PC-9 (cell line): ENCODE data around the gene VEZT. TPM values are rescaled to one million over a fixed set of nuclear protein-coding genes. Genes with fewer than 3 reads are reported as not detected.

Experiments used
- BruUV-seq: library from RNA; stranded (reverse); fragments of 400-500 nt; replicated peaks from 2 replicates; lab custom pipeline; 2021; lab: Mats Ljungman, UMichigan
- CTCF ChIA-PET: fragments of 300-600 bp; sonication (Branson Sonifier 250); formaldehyde crosslinking; loops from one replicate; lab custom pipeline; 2022; ENCODE audit warnings: antibody characterized with exemption; lab: Charles Lee
- POLR2A ChIA-PET: fragments of 300-600 bp; sonication (Branson Sonifier 250); formaldehyde crosslinking; loops from one replicate; lab custom pipeline; 2022; ENCODE audit warnings: antibody characterized with exemption; ENCODE audit not compliant: unreplicated experiment; lab: Charles Lee
- DNase-seq, 2 experiments: peaks; one replicate each; pipeline versions ENCODE4 v3.0.0 to v3.0.0-alpha.2; 2015 to 2022; ENCODE audit warnings: mixed read lengths in 1 of 2
- H2AFZ ChIP-seq: fragments of 200-600 bp; sonication (generic); 2 replicates; pipeline ENCODE4 v1.8.1; 2017; ENCODE audit warnings: antibody characterized with exemption
- H3F3A ChIP-seq: fragments of 200-600 bp; sonication (generic); 2 replicates; pipeline ENCODE4 v1.8.1; 2017; ENCODE audit warnings: antibody characterized with exemption, mild to moderate bottlenecking, low read depth; ENCODE audit not compliant: insufficient read depth
- H3K27ac ChIP-seq: fragments of 200-600 bp; sonication (generic); 2 replicates; pipeline ENCODE4 v1.6.1; 2016; ENCODE audit warnings: mixed run types
- H3K27me3 ChIP-seq: fragments of 200-600 bp; sonication (generic); 2 replicates; pipeline ENCODE4 v1.6.1; 2016; ENCODE audit warnings: low read depth, mixed run types; ENCODE audit not compliant: insufficient read depth
- H3K36me3 ChIP-seq: fragments of 200-600 bp; sonication (generic); 2 replicates; pipeline ENCODE4 v1.6.1; 2016; ENCODE audit warnings: low read depth, mixed run types
- H3K4me1 ChIP-seq: fragments of 200-600 bp; sonication (generic); replicated peaks from 2 replicates; pipeline ENCODE4 v1.6.1; 2016; ENCODE audit warnings: mixed run types; ENCODE audit not compliant: insufficient read depth
- H3K4me2 ChIP-seq: fragments of 200-600 bp; sonication (generic); 2 replicates; pipeline ENCODE4 v1.6.1; 2017; ENCODE audit warnings: mixed run types
- H3K4me3 ChIP-seq: fragments of 200-600 bp; sonication (generic); 2 replicates; pipeline ENCODE4 v1.6.1; 2016; ENCODE audit warnings: mixed run types
- H3K79me2 ChIP-seq: fragments of 200-600 bp; sonication (generic); 2 replicates; pipeline ENCODE4 v1.6.1; 2017; ENCODE audit warnings: low read depth, mixed run types
- H3K9me2 ChIP-seq: fragments of 200-600 bp; sonication (generic); 2 replicates; pipeline ENCODE4 v1.8.1; 2017; ENCODE audit warnings: mild to moderate bottlenecking; ENCODE audit not compliant: insufficient read depth
- H3K9me3 ChIP-seq: fragments of 200-600 bp; sonication (generic); 2 replicates; pipeline ENCODE4 v1.8.1; 2016; ENCODE audit warnings: low read depth; ENCODE audit not compliant: insufficient read depth
- H4K20me1 ChIP-seq: fragments of 200-600 bp; sonication (generic); 2 replicates; pipeline ENCODE4 v1.8.1; 2017; ENCODE audit not compliant: insufficient read depth
- EZH2 ChIP-seq: fragments of 200-600 bp; sonication (generic); IDR thresholded peaks from 2 replicates; pipeline ENCODE4 v1.8.0; 2017; ENCODE audit warnings: antibody characterized with exemption, low read depth
- intact Hi-C: fragments of 100-400 bp; cut with micrococcal nuclease; formaldehyde crosslinking; loops from one replicate; pipeline ENCODE4 v1.10.0; 2022; ENCODE audit not compliant: unreplicated experiment
- total RNA-seq: library from RNA; stranded (reverse); gene quantifications from 2 replicates; pipeline ENCODE4 v1.2.3, GENCODE V29; 2021
- TF ChIP-seq, protein P1 (sequence below): fragments of 200-600 bp; sonication (generic); conservative IDR thresholded peaks from 2 replicates; pipeline ENCODE4 v1.6.1; 2017; ENCODE audit warnings: mixed run types, antibody characterized with exemption, mild to moderate bottlenecking, moderate library complexity

The VEZT gene
- total RNA-seq, 1 experiment from 2014 or later: 46.8 TPM

DNA sequence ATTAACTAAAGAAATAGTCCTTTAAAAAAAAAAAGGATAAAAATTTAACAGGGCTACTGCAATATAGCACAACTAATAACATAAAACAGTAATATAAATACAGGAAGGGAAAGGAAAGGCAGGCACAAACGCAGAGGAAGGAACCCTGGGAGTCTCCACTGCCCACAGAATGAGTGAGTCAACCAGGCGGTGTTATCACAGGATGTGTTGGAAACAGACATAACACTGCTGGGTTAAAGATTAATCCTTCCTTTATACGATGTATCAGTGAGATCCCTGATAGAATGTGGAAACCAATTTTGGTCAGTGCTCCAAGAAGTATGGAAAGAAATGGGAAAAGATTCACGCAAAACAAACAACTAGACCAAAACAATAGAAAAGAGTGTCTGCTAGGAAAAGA, 48.2 kb upstream of the VEZT start:
- CTCF ChIA-PET: no interaction called here
- Histone ChIP-seq H3F3A (peaks cover 9% of the 10 kb centered on the region; the same call in 1 of the 2 replicates), H4K20me1 (no peaks in the 10 kb centered on the region), H3K27me3 (no peaks in the 10 kb centered on the region), H3K4me1 (no peaks in the 10 kb centered on the region), H2AFZ (no peak overlapping the region), H3K9me2 (no peaks in the 10 kb centered on the region), H3K79me2 (no peaks in the 10 kb centered on the region), H3K27ac (peak overlapping the region; percentile 9; the same call in 1 of the 2 replicates), H3K36me3 (no peaks in the 10 kb centered on the region), H3K4me3 (no peak overlapping the region), H3K9me3 (no peaks in the 10 kb centered on the region), H3K4me2 (no peak overlapping the region)
- no peak for TF ChIP-seq EZH2
- TF ChIP-seq, protein P1, sequence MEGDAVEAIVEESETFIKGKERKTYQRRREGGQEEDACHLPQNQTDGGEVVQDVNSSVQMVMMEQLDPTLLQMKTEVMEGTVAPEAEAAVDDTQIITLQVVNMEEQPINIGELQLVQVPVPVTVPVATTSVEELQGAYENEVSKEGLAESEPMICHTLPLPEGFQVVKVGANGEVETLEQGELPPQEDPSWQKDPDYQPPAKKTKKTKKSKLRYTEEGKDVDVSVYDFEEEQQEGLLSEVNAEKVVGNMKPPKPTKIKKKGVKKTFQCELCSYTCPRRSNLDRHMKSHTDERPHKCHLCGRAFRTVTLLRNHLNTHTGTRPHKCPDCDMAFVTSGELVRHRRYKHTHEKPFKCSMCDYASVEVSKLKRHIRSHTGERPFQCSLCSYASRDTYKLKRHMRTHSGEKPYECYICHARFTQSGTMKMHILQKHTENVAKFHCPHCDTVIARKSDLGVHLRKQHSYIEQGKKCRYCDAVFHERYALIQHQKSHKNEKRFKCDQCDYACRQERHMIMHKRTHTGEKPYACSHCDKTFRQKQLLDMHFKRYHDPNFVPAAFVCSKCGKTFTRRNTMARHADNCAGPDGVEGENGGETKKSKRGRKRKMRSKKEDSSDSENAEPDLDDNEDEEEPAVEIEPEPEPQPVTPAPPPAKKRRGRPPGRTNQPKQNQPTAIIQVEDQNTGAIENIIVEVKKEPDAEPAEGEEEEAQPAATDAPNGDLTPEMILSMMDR: no peak
- POLR2A ChIA-PET: no interaction called here
- no peak for DNase-seq
- BruUV-seq: no TSS peak
- intact Hi-C loops: no loop called here

DNA sequence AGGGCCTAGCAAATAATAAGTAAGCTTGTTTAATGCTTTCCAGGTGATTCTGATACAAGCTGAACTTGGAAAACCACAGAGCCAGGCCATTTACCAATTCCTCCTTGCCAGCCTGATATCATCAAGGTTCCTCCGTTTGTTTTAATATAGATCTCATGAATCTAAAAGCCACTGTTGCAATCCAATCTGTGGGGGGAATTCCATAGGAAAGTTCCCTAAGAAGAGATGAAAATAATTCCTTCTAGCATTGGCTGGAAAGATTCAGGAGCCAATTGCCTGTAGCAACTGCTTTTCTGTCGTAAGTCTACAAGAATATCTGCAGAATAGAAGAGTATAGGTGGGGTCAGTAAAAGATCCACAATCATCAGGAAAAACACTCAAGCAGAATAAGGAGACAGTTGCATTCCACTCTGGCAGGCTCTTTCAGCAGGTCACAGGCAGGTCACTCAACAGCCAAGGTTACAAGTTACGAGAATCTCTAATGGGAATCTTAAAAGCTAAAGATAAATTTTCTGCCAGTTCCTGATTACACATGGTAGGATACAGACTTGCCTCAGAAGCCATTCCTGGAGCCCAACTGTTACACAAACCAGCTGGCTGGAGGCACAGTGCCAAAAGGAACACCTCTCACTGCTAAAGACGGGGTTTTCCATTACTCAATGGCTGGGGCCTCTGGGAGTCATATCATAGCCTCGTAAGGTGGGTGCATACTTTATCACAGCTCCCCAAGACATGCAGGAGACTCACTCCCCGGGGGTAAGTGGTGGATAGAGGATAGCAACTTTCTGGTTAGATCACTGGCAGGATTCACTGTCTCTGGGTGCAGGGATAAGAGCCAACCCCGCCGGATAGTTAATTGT, 44.0 kb upstream of the VEZT start:
- DNase-seq: peak; percentile 9 to 40

DNA sequence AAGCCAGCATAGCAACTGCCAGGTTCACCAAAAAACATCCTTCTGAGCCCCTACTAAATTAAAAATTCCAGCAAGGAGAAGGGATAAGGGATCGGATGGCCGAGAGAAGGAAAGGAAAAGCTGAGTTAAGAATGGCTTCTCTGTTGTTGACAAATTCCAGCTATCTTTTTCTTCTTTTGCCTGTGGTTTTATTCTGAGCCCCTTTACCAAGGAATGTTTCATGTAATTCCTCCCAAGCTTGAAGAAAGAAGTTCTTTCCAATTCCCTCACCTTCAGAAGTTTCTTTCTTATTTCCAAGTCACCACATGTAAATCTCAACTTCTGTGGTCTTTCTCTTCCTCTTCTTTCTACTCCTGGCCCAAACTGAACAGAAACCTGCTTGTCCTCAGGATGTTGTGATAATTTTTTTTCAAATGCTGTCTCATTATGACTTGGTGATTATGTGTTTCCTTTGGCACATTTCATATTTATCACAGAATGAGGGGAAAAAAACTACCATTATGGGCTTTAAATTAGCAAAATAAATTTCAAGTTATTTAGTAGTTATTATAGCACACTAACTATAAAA, 40.3 kb upstream of the VEZT start:
- Histone ChIP-seq H3K36me3 (0 out of 2 replicates have a peak, but pooled peaks cover 4% of the 10 kb centered on the region), H3K27me3 (no peaks in the 10 kb centered on the region), H2AFZ (no peak overlapping the region), H3K4me3 (no peak overlapping the region), H3K79me2 (peaks cover 5% of the 10 kb centered on the region; the same call in 1 of the 2 replicates), H3K9me2 (no peaks in the 10 kb centered on the region), H4K20me1 (no peaks in the 10 kb centered on the region), H3F3A (0 out of 2 replicates have a peak, but pooled peaks cover 3% of the 10 kb centered on the region), H3K4me2 (no peak overlapping the region), H3K9me3 (no peaks in the 10 kb centered on the region), H3K4me1 (peaks cover 17% of the 10 kb centered on the region; the same call in 1 of the 2 replicates), H3K27ac (no peak overlapping the region)
- TF ChIP-seq, protein P1: no peak
- TF ChIP-seq EZH2: no peak
- ChIA-PET CTCF (no interaction called here), POLR2A (no interaction called here)
- DNase-seq: no peak
- BruUV-seq: no TSS peak
- intact Hi-C loops: no loop called here

More for the DNA sequence above, 44.0 kb upstream of the VEZT start:
- TF ChIP-seq, protein P1: no peak
- no peak for TF ChIP-seq EZH2
- H3F3A ChIP-seq: 0 out of 2 replicates have a peak, but pooled peaks cover 9% of the 10 kb centered on the region
- ChIA-PET POLR2A (interaction anchor here (0.7 kb wide), 1 partner anchor 171 kb away, joined by 4 read pairs; no protein-coding TSS in a partner anchor), CTCF (interaction anchor here (0.6 kb wide), 1 partner anchor 43 kb away, joined by 8 read pairs; no protein-coding TSS in a partner anchor)
- H2AFZ ChIP-seq: no peak overlapping the region
- H3K4me3 ChIP-seq: no peak overlapping the region
- no peaks in the 10 kb centered on the region for H3K36me3 ChIP-seq
- no peak overlapping the region for H3K27ac ChIP-seq
- no peaks in the 10 kb centered on the region for H3K9me3 ChIP-seq
- H3K79me2 ChIP-seq: peaks cover 5% of the 10 kb centered on the region; the same call in 1 of the 2 replicates
- peaks cover 8% of the 10 kb centered on the region; the same call in 1 of the 2 replicates for H3K4me1 ChIP-seq
- H4K20me1 ChIP-seq: no peaks in the 10 kb centered on the region
- H3K9me2 ChIP-seq: no peaks in the 10 kb centered on the region
- no TSS peak for BruUV-seq
- intact Hi-C loops: no loop called here
- H3K27me3 ChIP-seq: no peaks in the 10 kb centered on the region
- no peak overlapping the region for H3K4me2 ChIP-seq
